Calu3 (cell line): ENCODE data around the gene LUC7L2. TPM values are rescaled to one million over a fixed set of nuclear protein-coding genes. Genes with fewer than 3 reads are reported as not detected.
A peak's percentile ranks its signal among the peaks of the same experiment; 100 is the strongest.

Experiments used
- BruUV-seq: library from RNA; stranded (reverse); fragments of 400-500 nt; replicated peaks from 2 replicates; lab custom pipeline; 2021; lab: Mats Ljungman, UMichigan
- CTCF ChIA-PET: fragments of 300-600 bp; sonication (Branson Sonifier 250); formaldehyde crosslinking; loops from one replicate; lab custom pipeline; 2022; ENCODE audit warnings: antibody characterized with exemption; lab: Charles Lee
- DNase-seq: peaks from one replicate; pipeline ENCODE4 v3.0.0; 2022
- H3K27ac Mint-ChIP-seq: one replicate; pipeline ENCODE4 v1.8.0; 2022; ENCODE audit warnings: mixed read lengths; ENCODE audit not compliant: unreplicated experiment
- H3K27me3 Mint-ChIP-seq: one replicate; pipeline ENCODE4 v1.8.0; 2022; ENCODE audit warnings: mixed read lengths; ENCODE audit not compliant: unreplicated experiment
- H3K36me3 Mint-ChIP-seq: one replicate; pipeline ENCODE4 v1.8.0; 2022; ENCODE audit warnings: mild to moderate bottlenecking, moderate library complexity, mixed read lengths; ENCODE audit not compliant: insufficient read depth, unreplicated experiment
- H3K4me1 Mint-ChIP-seq: one replicate; pipeline ENCODE4 v1.8.0; 2022; ENCODE audit warnings: mild to moderate bottlenecking, low read depth, mixed read lengths; ENCODE audit not compliant: unreplicated experiment
- H3K4me3 Mint-ChIP-seq: one replicate; pipeline ENCODE4 v1.8.0; 2022; ENCODE audit warnings: mild to moderate bottlenecking, low read depth, moderate library complexity, mixed read lengths; ENCODE audit not compliant: unreplicated experiment
- H3K9me3 Mint-ChIP-seq: one replicate; pipeline ENCODE4 v1.8.0; 2022; ENCODE audit warnings: low read depth, mixed read lengths; ENCODE audit not compliant: unreplicated experiment
- intact Hi-C: fragments of 100-400 bp; cut with micrococcal nuclease; formaldehyde crosslinking; loops from one replicate; pipeline ENCODE4 v1.10.0; 2022; ENCODE audit not compliant: unreplicated experiment
- total RNA-seq: library from RNA; stranded (reverse); gene quantifications from 2 replicates; pipeline ENCODE4 v1.2.3, GENCODE V29; 2022
- TF ChIP-seq, protein P1 (sequence below): fragments of 200-600 bp; IDR thresholded peaks from one replicate; pipeline ENCODE4 v1.8.0; 2022; ENCODE audit warnings: antibody characterized with exemption; ENCODE audit not compliant: unreplicated experiment

LUC7L2 gene
- total RNA-seq, 1 experiment from 2014 or later: 88.8 TPM

DNA sequence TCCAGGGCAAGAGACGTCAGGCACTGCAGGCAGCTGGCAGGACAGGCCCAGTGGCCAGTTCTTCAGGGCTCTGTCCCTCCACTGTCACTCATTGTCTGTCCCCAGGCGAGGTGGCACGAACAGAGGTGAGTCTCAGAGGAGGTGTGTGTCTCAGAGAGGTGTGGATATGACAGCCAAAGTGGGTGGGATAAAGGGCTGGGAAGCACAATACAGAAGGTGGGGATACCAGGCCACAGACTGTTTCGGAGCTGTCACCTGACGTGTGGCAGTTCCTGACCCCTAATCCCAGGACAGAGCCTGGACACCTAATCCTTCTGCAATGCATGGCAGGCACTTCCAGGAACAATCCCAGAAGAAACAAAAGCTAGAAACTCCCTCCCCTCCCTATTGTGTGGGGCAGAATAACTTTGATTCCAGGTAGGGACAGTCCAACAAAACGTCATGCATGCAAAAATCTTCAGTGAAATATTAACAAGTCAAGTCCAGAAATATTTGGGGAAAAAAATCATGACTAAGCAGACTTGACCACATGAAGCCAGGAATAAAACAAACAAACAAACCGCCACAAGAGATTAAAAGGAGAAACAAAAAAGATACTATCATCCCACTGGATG lies 112.2 kb downstream of the LUC7L2 start:
- no TSS peak for BruUV-seq
- TF ChIP-seq, protein P1, sequence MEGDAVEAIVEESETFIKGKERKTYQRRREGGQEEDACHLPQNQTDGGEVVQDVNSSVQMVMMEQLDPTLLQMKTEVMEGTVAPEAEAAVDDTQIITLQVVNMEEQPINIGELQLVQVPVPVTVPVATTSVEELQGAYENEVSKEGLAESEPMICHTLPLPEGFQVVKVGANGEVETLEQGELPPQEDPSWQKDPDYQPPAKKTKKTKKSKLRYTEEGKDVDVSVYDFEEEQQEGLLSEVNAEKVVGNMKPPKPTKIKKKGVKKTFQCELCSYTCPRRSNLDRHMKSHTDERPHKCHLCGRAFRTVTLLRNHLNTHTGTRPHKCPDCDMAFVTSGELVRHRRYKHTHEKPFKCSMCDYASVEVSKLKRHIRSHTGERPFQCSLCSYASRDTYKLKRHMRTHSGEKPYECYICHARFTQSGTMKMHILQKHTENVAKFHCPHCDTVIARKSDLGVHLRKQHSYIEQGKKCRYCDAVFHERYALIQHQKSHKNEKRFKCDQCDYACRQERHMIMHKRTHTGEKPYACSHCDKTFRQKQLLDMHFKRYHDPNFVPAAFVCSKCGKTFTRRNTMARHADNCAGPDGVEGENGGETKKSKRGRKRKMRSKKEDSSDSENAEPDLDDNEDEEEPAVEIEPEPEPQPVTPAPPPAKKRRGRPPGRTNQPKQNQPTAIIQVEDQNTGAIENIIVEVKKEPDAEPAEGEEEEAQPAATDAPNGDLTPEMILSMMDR: no peak
- Mint-ChIP-seq H3K4me1 (peaks cover 12% of the 10 kb centered on the region), H3K36me3 (no peaks in the 10 kb centered on the region), H3K4me3 (no peak overlapping the region), H3K27me3 (no peaks in the 10 kb centered on the region), H3K27ac (peak overlapping the region; percentile 46), H3K9me3 (no peaks in the 10 kb centered on the region)
- no peak for DNase-seq
- CTCF ChIA-PET: interaction anchor here (1.1 kb wide), 1 partner anchor 11 kb away, joined by 4 read pairs; the partner anchor contains the start of gene KLRG2
- intact Hi-C loops: no loop called here

Other genes starting within 250 kb of the LUC7L2 start
- 19.2 and 23.0 TPM in 2 replicates for gene UBN2, start 128.7 kb upstream of the LUC7L2 start, total RNA-seq
- 2.9 and 9.1 TPM in 2 replicates for gene FMC1, start 18.6 kb upstream of the LUC7L2 start, total RNA-seq
- 1.3 and 1.5 TPM in 2 replicates for gene KLRG2, start 123.8 kb downstream of the LUC7L2 start, total RNA-seq
- gene CLEC2L, start 163.8 kb downstream of the LUC7L2 start, total RNA-seq: not detected in 2 replicates